ENCODE results near the gene AK4.

The AK4 gene

DNA sequence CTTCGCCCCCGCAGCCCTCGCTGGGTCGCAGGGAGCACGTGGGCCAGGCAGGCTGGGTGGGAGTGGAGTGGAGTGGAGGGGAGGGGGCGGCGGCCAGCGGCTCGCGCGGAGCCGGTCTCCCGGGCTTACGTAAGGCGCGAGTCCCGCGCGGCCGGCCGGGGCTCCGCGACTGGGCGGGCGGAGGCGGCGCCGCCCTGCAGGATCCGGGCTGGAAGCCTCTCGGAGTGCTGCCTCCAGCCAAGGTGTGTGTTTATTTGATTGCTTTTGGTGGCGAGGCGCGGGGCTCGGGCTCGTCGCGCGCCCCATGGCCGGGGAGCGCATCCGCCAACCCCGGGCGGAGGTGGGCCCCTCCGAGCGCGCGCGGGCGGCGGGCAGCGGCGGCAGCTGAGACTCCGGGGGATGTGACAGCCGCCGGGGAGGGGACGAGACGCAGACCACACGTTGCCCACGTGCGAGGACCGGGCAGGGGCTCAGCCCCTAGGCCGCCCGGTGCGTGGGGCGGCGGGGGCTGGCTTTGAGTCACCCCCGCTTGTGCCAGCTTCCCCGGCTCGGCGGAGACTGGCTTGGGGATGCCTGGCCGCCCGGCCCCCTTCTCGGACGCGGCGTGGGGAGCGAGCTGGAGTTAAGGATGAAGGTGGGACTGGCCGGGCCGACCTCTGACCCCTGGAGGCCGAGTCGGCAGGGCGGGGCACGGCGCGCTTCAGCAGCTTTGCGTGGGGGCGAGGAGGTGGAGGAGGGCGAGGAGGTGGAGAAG lies 402 bp upstream of the AK4 start (continued):
- TF ChIP-seq, protein P1, sequence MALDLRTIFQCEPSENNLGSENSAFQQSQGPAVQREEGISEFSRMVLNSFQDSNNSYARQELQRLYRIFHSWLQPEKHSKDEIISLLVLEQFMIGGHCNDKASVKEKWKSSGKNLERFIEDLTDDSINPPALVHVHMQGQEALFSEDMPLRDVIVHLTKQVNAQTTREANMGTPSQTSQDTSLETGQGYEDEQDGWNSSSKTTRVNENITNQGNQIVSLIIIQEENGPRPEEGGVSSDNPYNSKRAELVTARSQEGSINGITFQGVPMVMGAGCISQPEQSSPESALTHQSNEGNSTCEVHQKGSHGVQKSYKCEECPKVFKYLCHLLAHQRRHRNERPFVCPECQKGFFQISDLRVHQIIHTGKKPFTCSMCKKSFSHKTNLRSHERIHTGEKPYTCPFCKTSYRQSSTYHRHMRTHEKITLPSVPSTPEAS (tag by site-specific recombination; IDR thresholded peaks at IDR 0.05) = no peak
- TF ChIP-seq, protein P2, sequence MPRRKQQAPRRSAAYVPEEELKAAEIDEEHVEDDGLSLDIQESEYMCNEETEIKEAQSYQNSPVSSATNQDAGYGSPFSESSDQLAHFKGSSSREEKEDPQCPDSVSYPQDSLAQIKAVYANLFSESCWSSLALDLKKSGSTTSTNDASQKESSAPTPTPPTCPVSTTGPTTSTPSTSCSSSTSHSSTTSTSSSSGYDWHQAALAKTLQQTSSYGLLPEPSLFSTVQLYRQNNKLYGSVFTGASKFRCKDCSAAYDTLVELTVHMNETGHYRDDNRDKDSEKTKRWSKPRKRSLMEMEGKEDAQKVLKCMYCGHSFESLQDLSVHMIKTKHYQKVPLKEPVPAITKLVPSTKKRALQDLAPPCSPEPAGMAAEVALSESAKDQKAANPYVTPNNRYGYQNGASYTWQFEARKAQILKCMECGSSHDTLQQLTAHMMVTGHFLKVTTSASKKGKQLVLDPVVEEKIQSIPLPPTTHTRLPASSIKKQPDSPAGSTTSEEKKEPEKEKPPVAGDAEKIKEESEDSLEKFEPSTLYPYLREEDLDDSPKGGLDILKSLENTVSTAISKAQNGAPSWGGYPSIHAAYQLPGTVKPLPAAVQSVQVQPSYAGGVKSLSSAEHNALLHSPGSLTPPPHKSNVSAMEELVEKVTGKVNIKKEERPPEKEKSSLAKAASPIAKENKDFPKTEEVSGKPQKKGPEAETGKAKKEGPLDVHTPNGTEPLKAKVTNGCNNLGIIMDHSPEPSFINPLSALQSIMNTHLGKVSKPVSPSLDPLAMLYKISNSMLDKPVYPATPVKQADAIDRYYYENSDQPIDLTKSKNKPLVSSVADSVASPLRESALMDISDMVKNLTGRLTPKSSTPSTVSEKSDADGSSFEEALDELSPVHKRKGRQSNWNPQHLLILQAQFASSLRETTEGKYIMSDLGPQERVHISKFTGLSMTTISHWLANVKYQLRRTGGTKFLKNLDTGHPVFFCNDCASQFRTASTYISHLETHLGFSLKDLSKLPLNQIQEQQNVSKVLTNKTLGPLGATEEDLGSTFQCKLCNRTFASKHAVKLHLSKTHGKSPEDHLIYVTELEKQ (tag by site-specific recombination; IDR thresholded peaks at IDR 0.05; ENCODE audit: borderline replicate concordance) = no peak
- no peak for TF ChIP-seq OSR2 (tag by site-specific recombination; IDR thresholded peaks at IDR 0.05)
- no peak for TF ChIP-seq ZBTB1 (tag by site-specific recombination; IDR thresholded peaks at IDR 0.05)
- 0 out of 2 replicates have a peak, but pooled peaks have one; percentile 39 for TF ChIP-seq ZNF423 (tag by site-specific recombination; IDR thresholded peaks at IDR 0.05)
- TF ChIP-seq, protein P3, sequence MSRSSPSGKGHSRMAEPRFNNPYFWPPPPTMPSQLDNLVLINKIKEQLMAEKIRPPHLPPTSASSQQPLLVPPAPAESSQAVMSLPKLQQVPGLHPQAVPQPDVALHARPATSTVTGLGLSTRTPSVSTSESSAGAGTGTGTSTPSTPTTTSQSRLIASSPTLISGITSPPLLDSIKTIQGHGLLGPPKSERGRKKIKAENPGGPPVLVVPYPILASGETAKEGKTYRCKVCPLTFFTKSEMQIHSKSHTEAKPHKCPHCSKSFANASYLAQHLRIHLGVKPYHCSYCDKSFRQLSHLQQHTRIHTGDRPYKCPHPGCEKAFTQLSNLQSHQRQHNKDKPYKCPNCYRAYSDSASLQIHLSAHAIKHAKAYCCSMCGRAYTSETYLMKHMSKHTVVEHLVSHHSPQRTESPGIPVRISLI (tag by site-specific recombination; IDR thresholded peaks at IDR 0.05) = no peak
- TF ChIP-seq ZNF747 (tag by site-specific recombination; IDR thresholded peaks at IDR 0.05) = no peak
- no peak for TF ChIP-seq ZNF221 (tag by site-specific recombination; IDR thresholded peaks at IDR 0.05; ENCODE audit: borderline replicate concordance)
- no peak for TF ChIP-seq ZNF837 (tag by site-specific recombination; IDR thresholded peaks at IDR 0.05)
- peak; percentile 73; the same call in 1 of the 2 replicates for TF ChIP-seq SP2 (tag by site-specific recombination; IDR thresholded peaks at IDR 0.05)
- TF ChIP-seq ZNF138 (tag by site-specific recombination; IDR thresholded peaks at IDR 0.05; ENCODE audit: borderline replicate concordance) = no peak
- TF ChIP-seq, protein P4, sequence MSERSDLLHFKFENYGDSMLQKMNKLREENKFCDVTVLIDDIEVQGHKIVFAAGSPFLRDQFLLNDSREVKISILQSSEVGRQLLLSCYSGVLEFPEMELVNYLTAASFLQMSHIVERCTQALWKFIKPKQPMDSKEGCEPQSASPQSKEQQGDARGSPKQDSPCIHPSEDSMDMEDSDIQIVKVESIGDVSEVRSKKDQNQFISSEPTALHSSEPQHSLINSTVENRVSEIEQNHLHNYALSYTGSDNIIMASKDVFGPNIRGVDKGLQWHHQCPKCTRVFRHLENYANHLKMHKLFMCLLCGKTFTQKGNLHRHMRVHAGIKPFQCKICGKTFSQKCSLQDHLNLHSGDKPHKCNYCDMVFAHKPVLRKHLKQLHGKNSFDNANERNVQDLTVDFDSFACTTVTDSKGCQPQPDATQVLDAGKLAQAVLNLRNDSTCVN (tag by site-specific recombination; optimal IDR thresholded peaks at IDR 0.05) = no peak
- no peak for TF ChIP-seq ZNF37A (tag by site-specific recombination; IDR thresholded peaks at IDR 0.05)
- TF ChIP-seq ZNF311 (tag by site-specific recombination; IDR thresholded peaks at IDR 0.05; ENCODE audit: borderline replicate concordance) = no peak
- TF ChIP-seq, protein P5, sequence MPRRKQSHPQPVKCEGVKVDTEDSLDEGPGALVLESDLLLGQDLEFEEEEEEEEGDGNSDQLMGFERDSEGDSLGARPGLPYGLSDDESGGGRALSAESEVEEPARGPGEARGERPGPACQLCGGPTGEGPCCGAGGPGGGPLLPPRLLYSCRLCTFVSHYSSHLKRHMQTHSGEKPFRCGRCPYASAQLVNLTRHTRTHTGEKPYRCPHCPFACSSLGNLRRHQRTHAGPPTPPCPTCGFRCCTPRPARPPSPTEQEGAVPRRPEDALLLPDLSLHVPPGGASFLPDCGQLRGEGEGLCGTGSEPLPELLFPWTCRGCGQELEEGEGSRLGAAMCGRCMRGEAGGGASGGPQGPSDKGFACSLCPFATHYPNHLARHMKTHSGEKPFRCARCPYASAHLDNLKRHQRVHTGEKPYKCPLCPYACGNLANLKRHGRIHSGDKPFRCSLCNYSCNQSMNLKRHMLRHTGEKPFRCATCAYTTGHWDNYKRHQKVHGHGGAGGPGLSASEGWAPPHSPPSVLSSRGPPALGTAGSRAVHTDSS (tag by site-specific recombination; IDR thresholded peaks at IDR 0.05) = no peak; the same call in 1 of the 2 replicates
- TF ChIP-seq, protein P6, sequence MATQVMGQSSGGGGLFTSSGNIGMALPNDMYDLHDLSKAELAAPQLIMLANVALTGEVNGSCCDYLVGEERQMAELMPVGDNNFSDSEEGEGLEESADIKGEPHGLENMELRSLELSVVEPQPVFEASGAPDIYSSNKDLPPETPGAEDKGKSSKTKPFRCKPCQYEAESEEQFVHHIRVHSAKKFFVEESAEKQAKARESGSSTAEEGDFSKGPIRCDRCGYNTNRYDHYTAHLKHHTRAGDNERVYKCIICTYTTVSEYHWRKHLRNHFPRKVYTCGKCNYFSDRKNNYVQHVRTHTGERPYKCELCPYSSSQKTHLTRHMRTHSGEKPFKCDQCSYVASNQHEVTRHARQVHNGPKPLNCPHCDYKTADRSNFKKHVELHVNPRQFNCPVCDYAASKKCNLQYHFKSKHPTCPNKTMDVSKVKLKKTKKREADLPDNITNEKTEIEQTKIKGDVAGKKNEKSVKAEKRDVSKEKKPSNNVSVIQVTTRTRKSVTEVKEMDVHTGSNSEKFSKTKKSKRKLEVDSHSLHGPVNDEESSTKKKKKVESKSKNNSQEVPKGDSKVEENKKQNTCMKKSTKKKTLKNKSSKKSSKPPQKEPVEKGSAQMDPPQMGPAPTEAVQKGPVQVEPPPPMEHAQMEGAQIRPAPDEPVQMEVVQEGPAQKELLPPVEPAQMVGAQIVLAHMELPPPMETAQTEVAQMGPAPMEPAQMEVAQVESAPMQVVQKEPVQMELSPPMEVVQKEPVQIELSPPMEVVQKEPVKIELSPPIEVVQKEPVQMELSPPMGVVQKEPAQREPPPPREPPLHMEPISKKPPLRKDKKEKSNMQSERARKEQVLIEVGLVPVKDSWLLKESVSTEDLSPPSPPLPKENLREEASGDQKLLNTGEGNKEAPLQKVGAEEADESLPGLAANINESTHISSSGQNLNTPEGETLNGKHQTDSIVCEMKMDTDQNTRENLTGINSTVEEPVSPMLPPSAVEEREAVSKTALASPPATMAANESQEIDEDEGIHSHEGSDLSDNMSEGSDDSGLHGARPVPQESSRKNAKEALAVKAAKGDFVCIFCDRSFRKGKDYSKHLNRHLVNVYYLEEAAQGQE (tag by site-specific recombination; IDR thresholded peaks at IDR 0.05) = peak; percentile 28; the same call in 1 of the 2 replicates
- peak; percentile 83 for TF ChIP-seq KLF1 (tag by site-specific recombination; IDR thresholded peaks at IDR 0.05)
- 0 out of 2 replicates have a peak, but pooled peaks have one; percentile 73 for TF ChIP-seq ZNF777 (tag by site-specific recombination; IDR thresholded peaks at IDR 0.05; ENCODE audit: borderline replicate concordance)
- no peak for TF ChIP-seq ZNF473 (tag by site-specific recombination; IDR thresholded peaks at IDR 0.05)
- TF ChIP-seq ZNF677 (tag by site-specific recombination; IDR thresholded peaks at IDR 0.05) = 0 out of 2 replicates have a peak, but pooled peaks have one; percentile 9
- no peak for TF ChIP-seq MEIS1 (CRISPR knock-in tag; IDR thresholded peaks at IDR 0.05; ENCODE audit: borderline replicate concordance)
- TF ChIP-seq, protein P7, sequence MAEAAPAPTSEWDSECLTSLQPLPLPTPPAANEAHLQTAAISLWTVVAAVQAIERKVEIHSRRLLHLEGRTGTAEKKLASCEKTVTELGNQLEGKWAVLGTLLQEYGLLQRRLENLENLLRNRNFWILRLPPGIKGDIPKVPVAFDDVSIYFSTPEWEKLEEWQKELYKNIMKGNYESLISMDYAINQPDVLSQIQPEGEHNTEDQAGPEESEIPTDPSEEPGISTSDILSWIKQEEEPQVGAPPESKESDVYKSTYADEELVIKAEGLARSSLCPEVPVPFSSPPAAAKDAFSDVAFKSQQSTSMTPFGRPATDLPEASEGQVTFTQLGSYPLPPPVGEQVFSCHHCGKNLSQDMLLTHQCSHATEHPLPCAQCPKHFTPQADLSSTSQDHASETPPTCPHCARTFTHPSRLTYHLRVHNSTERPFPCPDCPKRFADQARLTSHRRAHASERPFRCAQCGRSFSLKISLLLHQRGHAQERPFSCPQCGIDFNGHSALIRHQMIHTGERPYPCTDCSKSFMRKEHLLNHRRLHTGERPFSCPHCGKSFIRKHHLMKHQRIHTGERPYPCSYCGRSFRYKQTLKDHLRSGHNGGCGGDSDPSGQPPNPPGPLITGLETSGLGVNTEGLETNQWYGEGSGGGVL (tag by site-specific recombination; IDR thresholded peaks at IDR 0.05) = peak; percentile 63
- no peak for TF ChIP-seq SCRT2 (tag by site-specific recombination; IDR thresholded peaks at IDR 0.05)

All from HEK293 (cell line).